Activated T-cell treated with anti-CD3 and anti-CD28 coated beads for 1 hour (primary cell): ENCODE measurements around the gene DMWD.

Experiments
- DNase-seq: peaks from one replicate; pipeline ENCODE4 v3.0.0-alpha.2; 2020; ENCODE audit warnings: low read depth

The DMWD gene

DNA sequence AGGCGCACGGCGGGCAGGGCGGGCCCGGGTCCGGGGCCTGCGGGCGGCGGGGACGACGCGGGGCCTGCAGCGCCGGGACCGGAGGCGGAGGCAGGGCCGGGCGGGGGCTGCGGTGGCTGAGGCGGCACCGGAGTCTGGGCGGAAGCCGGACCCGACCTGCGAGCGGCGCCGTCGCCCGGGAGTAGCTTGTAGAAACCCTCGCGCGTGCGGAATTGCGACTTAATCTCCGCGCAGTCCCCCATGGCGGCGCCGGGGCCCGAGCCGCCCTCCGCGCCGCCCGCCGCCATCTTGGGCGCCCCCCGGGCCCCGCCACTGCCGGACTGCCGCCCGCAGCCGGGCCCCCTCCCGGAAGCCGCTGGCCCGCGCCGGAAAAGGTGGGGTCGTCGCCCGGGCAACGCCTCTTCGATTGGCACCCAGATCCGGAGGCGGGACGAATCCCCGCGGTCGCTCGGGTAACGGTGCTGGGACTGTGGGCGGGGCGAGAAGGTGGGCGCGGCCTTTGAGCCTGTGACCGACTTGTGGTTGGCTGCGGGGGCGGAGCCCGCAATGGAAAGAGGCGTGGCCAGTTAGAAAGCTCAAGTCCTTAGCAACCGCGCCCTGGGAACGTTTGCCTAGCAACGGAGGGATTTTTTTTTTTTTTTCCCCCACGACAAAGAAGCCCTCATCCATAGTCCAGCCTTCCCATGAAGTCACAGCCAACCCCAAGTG lies at the start of gene DMWD:
DMWD (minus strand) TSS at position 376 of the 708 bp plus-strand sequence; CDS start at position 287, 89 bp downstream.
- DNase-seq: peak; percentile 99

DNA sequence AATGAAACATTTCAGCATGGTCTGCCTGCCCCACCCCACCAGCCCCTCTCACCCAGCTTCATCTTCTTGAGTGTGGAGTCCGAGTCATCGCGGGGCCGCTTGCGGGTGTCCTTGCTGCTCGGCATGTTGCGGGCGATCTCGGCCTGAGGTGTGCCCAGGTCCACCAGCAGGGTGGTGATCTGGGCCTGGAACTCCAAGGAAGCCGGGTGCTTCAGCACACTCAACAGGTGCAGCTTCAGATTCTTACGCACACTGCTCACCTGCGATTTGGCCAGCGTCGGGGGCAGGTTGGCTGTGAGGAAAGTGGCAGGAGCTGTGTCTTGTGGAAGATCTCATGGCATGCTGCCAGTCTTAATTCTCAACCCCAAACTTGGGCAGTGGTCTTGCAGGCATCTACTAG lies 49.6 kb upstream of the DMWD start:
- no peak for DNase-seq

GRCh38 chr19:45834970-45835369 lies 42.3 kb upstream of the DMWD start:
- no peak for DNase-seq

- no peak for DNase-seq
Measured at GRCh38 chr19:45828945-45829344, 36.3 kb upstream of the DMWD start.

- DNase-seq: no peak
Measured at GRCh38 chr19:45828523-45828922, 35.9 kb upstream of the DMWD start.

DNA sequence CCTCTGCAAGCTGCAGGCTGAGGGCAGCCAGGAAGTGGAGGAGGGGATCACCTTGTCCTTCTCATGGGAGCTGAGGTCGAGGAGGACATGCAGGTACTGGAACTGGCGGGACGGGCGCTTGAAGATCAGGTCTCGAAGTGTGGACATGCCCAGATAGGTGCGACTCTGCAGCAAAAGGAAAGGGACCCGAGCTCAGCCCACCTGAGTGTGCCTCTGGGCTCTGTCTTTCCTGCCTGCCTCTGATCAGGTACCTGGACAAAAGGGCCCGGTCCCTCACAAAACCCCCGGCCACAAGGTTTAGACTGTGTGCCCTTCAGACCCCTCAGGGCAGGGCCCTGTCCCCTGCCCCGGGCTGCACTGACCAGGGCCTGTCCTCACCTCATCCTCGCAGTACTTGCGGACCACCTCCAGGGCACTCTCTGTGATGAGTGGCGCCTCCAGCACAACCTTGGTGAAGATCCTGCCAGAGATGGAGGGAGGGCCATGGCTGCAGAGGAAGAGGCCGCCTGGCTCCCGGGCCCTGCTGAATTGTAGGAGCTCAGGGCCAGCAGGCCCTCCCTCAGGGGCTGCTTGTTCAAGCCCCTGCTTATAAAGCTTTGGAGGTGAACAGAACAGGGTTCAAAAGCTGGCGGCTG lies 34.9 kb upstream of the DMWD start:
- no peak for DNase-seq

- DNase-seq: no peak
Measured at GRCh38 chr19:45826934-45827333, 34.3 kb upstream of the DMWD start.

- DNase-seq: no peak
Measured at GRCh38 chr19:45825917-45826893, 33.6 kb upstream of the DMWD start.

DNA sequence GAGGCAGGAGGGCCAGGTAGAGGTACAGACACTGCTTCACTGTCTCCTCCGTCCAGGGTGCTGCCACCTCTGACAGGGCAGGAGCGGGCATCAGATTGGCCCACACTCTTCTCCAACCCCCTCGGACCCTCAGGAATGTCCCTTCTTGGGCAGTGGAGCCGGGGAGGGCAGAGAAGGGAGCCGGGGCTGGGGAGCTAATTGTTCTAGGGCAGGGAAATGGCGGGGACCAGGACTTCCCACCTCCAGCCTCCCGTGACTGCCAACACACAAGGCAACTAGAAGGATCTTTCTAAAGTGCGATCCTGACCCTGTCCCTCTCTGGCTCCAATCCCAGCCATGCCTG lies 32.6 kb upstream of the DMWD start:
- no peak for DNase-seq

DNA sequence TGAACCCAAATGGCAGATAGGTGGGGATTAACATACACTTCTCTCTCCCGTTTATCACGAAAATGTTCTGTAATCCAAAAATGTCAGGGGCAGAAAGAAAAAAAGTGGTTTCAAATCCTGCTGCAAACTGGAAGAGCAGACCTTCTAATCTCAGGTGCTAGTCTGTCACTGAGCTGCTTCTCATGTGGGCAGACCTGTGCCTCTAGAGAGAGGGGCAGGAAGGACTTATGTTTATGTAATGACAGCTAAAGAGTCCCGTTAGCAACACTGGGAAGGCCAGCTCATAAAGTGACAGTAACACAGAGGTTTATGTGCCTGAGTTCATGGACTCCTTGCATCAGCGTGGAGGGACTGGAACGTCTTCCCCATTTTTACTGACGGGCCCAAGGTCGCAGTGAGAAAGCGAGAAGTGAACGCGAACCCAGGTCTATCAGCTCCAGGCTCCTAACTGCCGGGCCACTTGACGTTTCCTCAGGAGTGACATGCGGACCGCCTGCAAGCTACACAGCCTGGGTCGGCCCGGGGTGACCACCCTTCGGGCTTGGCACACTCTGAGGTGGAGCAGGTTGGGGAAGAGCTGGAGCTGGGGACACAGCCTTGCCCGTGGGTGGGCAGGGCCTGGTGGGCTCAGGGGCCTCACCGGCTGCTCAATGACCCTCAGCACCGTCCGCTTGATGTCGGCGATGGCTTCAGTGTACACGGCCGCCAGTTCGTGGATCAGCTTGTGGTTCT lies 32.1 kb upstream of the DMWD start:
- no peak for DNase-seq

DNA sequence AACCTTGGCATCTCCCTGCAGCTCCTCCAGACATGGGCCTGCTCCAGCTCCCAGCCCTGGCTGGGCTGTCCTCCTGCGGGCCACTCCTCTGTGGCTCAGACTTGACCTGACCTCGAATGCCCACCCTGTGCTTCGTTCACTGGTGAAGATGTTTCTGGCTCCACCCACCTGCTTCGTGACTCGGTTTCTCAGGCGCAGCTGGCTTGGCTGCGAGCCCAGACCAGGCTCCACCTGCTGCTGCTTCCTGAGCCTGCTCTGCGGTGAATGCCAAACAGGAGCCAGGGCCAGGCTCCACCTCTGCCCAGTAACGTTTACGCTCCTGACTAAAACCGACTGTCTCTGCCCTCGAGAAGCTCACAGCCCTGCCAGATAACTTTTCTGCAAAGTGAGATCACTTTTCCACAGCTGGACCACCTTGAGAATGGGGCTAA lies 31.4 kb upstream of the DMWD start:
- no peak for DNase-seq

- no peak for DNase-seq
Measured at GRCh38 chr19:45823182-45823581, 30.5 kb upstream of the DMWD start.

DNA sequence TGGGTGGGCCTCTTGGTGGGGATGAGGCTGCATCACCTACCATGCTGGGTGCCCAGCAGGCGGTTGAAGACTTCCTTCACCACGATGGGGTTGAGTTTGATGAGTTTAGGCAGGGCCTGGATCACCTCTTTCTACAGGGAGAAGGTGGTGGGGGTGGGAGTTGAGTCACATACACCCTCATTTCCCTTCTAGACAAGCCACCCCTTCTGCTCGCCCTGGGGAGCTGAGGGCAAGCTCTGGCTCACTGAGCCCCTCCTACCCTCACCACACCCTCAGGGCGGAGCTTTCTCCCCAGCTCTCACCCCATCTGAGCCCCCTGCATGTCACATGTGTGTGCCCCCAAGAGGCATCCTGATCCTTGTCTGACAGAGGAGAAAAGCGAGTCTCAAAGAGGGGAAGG lies 30.1 kb upstream of the DMWD start:
- DNase-seq: no peak

DNA sequence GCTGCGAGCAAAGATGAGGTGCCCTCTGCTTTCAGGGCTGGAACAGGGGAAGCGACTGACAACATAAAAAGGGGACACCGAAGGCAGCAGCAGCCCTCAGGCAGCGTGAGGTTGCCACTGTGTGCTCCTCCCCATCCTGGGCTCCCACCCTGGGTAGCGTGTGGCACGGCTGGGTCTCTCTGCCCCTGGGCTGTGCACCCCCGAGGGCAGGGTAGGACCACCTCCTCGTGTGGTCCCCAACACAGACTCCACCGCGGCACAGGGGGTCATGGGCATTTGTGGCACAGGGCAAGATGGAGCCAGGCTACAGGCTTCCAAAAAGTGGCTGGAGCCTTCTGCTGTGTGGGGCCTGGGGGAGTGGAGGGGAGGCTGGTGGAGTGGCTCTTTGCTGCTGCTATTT lies 28.9 kb upstream of the DMWD start:
- DNase-seq: no peak

DNA sequence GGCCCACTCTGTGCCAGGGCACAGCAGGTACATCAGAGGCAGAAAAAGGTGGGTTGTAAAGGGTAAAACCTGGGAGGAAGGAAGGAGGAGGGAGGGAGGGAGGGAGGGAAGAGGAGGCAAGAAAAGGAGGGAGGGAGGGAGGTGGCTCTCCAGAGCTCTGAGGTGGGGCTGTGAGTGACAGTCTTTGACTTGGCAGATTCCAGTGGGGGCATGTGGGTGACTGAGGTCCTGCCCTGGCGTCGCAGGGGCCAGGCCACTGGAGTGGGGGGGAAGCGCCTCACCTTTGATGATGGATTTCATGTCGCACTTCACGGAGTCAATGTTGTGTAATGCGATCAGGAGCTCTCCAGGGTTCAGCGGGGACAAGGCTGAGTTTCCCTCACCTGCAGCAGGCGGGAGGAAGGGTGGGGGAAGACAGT lies 28.5 kb upstream of the DMWD start:
- DNase-seq: no peak

GRCh38 chr19:45820413-45821102 lies 27.9 kb upstream of the DMWD start:
- DNase-seq: no peak

GRCh38 chr19:45819769-45820168 lies 27.1 kb upstream of the DMWD start:
- no peak for DNase-seq

DNA sequence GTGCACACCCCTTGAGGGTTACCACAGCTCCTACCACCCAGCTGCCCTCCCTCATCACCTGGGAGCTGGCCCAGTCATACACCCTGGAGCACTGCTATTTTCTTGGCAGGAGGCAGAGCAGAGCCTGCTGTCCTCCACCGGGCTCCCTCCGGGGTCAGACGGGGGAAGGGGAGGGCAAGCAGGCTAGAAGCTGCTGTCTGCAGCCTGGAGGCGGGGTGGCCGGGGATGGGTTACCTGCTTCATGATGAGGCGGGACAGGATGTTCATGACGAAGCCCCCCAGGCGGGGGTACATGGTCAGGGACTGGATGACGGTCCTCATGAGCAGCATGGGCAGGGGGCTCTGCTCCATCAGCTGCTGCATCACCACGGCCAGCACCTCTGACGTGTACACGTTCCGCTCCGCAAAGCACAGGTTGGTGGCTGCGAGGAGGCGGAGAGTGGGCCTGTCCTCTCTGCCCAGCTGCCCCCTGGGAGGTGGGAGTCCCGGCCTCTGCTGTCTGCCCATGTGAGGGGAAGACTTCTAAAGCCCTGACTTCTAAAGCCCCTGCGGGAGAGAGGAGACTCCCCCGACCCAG lies 25.2 kb upstream of the DMWD start:
- no peak for DNase-seq

DNA sequence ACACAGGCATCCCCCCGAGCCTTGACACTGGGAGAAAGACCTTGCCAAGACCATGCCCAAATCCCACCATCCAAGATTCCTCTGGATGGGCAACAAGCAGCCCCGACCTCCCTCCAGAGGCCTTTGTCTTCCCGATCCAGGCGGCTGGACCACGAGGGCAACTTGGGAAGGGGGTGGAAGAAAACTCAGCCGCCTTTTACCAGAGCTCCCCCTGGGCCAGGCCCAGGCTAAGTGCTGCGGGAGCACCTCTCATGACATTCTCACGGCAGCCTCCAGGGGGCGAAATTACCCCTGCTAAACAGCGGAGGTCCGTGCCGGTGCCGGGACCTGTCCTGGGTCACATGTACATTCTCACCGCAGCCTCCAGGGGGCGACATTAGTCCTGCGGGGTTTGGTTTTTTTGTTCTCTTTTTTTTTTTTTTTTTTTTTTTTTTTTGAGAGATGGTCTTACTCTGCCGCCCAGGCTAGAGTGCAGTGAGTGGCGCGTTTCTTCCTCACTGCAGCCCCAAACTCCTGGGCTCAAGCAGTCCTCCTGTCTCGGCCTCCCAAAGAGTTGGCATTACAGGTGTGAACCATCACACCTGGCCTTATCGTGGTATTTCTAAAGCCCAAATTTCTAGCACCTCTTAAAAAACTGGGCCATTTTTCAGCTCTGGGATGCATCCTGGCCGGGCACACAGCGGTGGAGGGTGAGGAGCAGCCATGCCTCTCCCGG lies 24.5 kb upstream of the DMWD start:
- peak; percentile 97 for DNase-seq

GRCh38 chr19:45816236-45817009 lies 23.8 kb upstream of the DMWD start:
- no peak for DNase-seq
